ENCODE results near the gene SESTD1. TPM values are rescaled to one million over a fixed set of nuclear protein-coding genes. Genes with fewer than 3 reads are reported as not detected.

The SESTD1 gene
- polyA plus RNA-seq, 1 experiment, result 16.5 TPM

DNA sequence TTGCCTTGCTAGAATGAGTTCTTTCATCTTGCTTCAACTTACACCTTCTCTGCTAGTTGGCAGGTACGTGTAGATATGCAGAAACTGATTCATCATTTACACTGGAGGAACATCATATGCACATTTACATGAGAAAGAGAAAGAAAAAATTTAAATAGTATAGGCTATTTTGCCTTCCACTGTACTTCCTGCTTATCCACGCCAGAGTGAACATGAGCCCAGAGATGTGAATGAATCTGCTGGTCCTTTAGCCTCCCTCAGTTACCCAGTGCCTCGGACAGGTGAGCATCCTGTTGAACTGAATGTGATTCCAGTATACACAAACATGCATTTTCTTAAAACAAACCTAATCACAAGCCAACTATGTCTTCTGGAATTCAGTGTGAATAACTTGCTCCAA lies 83.6 kb downstream of the SESTD1 start:
- CTCF ChIA-PET, result interaction anchor here (1.4 kb wide), 1 partner anchor 12 kb away, joined by 4 read pairs; no protein-coding TSS in a partner anchor
- POLR2A ChIA-PET, result no interaction called here
- Histone ChIP-seq H3K36me3 (ENCODE audit: control insufficient read depth, insufficient read depth, low read length) (peaks cover 1% of the 10 kb centered on the region), H3K27me3 (ENCODE audit: control insufficient read depth, insufficient read depth, low read length) (no peaks in the 10 kb centered on the region), H3K4me3 (ENCODE audit: low read depth, low read length) (no peak overlapping the region)
- no peak for DNase-seq (ENCODE audit: low read depth)
- TF ChIP-seq, protein P1, sequence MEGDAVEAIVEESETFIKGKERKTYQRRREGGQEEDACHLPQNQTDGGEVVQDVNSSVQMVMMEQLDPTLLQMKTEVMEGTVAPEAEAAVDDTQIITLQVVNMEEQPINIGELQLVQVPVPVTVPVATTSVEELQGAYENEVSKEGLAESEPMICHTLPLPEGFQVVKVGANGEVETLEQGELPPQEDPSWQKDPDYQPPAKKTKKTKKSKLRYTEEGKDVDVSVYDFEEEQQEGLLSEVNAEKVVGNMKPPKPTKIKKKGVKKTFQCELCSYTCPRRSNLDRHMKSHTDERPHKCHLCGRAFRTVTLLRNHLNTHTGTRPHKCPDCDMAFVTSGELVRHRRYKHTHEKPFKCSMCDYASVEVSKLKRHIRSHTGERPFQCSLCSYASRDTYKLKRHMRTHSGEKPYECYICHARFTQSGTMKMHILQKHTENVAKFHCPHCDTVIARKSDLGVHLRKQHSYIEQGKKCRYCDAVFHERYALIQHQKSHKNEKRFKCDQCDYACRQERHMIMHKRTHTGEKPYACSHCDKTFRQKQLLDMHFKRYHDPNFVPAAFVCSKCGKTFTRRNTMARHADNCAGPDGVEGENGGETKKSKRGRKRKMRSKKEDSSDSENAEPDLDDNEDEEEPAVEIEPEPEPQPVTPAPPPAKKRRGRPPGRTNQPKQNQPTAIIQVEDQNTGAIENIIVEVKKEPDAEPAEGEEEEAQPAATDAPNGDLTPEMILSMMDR (IDR thresholded peaks at IDR 0.05; ENCODE audit: insufficient read depth, low read depth, low read length), result no peak

- H3K4me3 ChIP-seq (ENCODE audit: low read depth, low read length), result no peak overlapping the region
- CTCF ChIA-PET, result interaction anchor here (1.4 kb wide), 1 partner anchor 13 kb away, joined by 4 read pairs; no protein-coding TSS in a partner anchor
- H3K36me3 ChIP-seq (ENCODE audit: control insufficient read depth, insufficient read depth, low read length), result peaks cover 1% of the 10 kb centered on the region
- no peaks in the 10 kb centered on the region for H3K27me3 ChIP-seq (ENCODE audit: control insufficient read depth, insufficient read depth, low read length)
- TF ChIP-seq, protein P1 (IDR thresholded peaks at IDR 0.05; ENCODE audit: insufficient read depth, low read depth, low read length), result no peak
- POLR2A ChIA-PET, result no interaction called here
- no peak for DNase-seq (ENCODE audit: low read depth)
These were observed 84.4 kb downstream of the SESTD1 start for GRCh38 chr2:179180242-179180641.

DNA sequence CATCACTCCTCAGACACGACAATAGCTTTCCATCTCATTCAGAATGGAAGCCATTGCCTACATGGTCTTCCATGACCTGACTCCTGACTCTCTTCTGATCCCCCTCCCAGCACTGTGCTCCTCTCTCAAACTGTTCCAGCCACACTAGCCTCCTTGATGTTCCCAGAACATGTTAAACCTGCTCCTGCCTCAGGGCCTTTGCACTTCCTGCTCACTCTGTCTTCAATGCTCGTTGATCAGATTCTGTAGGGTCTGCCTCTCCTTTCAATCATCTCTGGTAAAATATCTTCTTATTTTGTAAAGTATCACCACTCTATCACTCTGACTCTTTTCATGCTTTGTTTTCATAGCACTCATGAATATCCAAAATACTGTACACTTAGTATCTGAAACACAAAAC lies 84.9 kb downstream of the SESTD1 start:
- Histone ChIP-seq H3K4me3 (ENCODE audit: low read depth, low read length) (no peak overlapping the region), H3K36me3 (ENCODE audit: control insufficient read depth, insufficient read depth, low read length) (peaks cover 1% of the 10 kb centered on the region), H3K27me3 (ENCODE audit: control insufficient read depth, insufficient read depth, low read length) (no peaks in the 10 kb centered on the region)
- ChIA-PET CTCF (interaction anchor here (1.4 kb wide), 1 partner anchor 14 kb away, joined by 4 read pairs; no protein-coding TSS in a partner anchor), POLR2A (no interaction called here)
- DNase-seq (ENCODE audit: low read depth), result no peak
- TF ChIP-seq, protein P1 (IDR thresholded peaks at IDR 0.05; ENCODE audit: insufficient read depth, low read depth, low read length), result no peak

DNA sequence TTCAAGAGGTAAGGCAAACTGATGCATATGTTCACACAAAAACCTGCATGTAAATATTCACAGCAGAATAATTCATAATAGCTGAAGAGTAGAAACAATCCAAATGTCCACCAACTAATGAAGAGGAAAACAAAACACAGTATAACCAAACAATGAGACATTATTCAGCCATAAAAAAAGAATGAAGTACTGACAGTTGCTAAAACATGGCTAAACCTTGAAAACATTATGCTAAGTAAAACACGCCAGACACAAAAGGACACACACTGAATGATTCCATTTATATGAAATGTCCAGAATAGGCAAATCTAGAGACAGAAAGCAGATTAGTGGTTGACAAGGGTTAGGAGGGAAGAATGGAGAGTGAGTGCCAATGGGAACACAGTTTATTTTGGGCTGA lies 86.9 kb downstream of the SESTD1 start:
- peaks cover 1% of the 10 kb centered on the region for H3K36me3 ChIP-seq (ENCODE audit: control insufficient read depth, insufficient read depth, low read length)
- TF ChIP-seq, protein P1 (IDR thresholded peaks at IDR 0.05; ENCODE audit: insufficient read depth, low read depth, low read length), result no peak
- no peaks in the 10 kb centered on the region for H3K27me3 ChIP-seq (ENCODE audit: control insufficient read depth, insufficient read depth, low read length)
- no peak for DNase-seq (ENCODE audit: low read depth)
- CTCF ChIA-PET, result no interaction called here
- H3K4me3 ChIP-seq (ENCODE audit: low read depth, low read length), result no peak overlapping the region
- POLR2A ChIA-PET, result no interaction called here

GRCh38 chr2:179174240-179174639 lies 90.4 kb downstream of the SESTD1 start:
- no peak for DNase-seq (ENCODE audit: low read depth)
- Histone ChIP-seq H3K36me3 (ENCODE audit: control insufficient read depth, insufficient read depth, low read length) (no peaks in the 10 kb centered on the region), H3K4me3 (ENCODE audit: low read depth, low read length) (no peak overlapping the region), H3K27me3 (ENCODE audit: control insufficient read depth, insufficient read depth, low read length) (no peaks in the 10 kb centered on the region)
- POLR2A ChIA-PET, result no interaction called here
- CTCF ChIA-PET, result interaction anchor here (0.8 kb wide), 1 partner anchor 11 kb away, joined by 3 read pairs; no protein-coding TSS in a partner anchor
- TF ChIP-seq, protein P1 (IDR thresholded peaks at IDR 0.05; ENCODE audit: insufficient read depth, low read depth, low read length), result no peak
